NCI-H146 treated with DMSO at 0.1 percent for 48 hours (cell line): ENCODE data around the gene GTF2F2.
"Not testable (repeated sequence)": the region's sequence is repeated elsewhere in the genome, so short reads cannot be mapped to it uniquely, and the experiment has no call there.

Experiments used
- DNase-seq: peaks from one replicate; lab custom pipeline; 2025; ENCODE audit not compliant: unreplicated experiment; lab: John Stamatoyannopoulos, UW

The GTF2F2 gene

DNA sequence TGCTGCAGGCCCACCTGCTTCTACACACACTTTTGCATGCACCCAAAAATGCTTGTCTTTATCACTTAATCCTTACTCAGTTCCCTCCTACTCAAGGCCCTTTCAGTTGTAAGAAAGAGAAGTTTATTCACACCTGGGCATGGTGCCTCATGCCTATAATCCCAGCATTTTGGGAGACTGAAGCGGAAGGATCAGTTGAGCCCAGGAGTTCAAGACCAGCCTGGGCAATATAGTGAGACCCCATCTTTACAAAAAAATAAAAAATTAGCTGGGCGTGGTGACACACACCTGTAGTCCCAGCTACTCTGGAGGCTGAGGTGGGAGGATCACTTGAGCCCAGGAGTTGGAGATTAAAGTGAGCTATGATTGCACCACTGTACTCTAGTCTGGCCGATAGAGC, 178.2 kb downstream of the GTF2F2 start:
- DNase-seq: not testable (repeated sequence)

- DNase-seq: no peak
Observed at GRCh38 chr13:45299194-45299593, 178.9 kb downstream of the GTF2F2 start.

DNA sequence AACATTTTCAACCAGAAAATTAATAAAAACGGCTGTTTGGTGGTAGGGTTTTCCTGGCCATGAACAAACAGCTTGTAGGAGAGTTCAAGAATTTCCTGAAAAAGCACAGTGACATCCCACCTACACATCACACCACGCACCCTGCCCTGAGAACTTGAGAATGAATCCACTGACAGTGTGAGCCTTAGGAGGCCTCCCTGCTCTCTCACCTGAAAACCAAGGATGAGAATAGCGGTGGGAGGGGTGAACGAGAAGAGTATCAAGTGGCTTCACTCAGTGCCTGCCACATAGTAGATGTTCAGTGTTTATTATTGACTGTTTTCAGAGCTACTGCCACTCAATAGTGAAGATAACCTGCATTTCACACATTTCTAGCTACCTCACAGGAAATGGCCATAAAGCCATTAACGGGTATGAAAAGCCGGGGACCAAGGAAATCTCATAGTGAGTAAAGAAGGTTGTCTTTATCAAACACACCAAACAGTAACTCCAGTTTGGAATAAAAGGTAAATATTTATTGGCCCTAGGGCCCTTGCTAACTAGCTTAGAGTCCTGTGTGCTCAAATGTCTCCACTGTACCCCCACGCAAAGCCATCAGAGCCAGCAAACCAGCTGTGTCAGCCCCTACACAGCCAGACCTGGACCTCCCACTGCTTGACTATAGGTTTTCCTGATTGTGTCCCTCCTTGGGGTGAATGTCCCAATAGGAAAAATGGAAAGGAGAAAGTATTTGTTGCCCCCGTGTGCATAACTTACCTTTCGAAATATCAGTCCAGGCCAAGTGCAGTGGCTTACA, 180.1 kb downstream of the GTF2F2 start:
- no peak for DNase-seq

GRCh38 chr13:45301263-45301662, 181.0 kb downstream of the GTF2F2 start:
- no peak for DNase-seq

DNA sequence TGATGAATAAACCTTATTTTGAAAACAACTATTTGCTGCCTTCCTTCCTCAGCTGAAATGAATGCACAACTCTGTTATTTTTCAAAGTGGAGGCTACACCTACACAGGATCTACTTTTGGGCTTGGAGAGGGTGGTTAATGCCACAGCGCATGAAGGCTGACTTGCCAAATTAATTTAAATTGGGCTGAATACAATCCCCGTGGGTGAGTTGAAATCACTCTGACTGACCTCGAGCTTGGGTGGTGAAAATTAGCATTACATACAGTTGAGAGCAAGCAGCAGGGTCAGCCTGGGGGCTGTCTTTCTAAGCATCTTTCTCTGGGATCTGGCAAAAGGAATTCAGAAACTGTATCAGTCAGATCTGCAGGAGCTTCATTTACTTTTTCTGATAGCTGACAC, 182.2 kb downstream of the GTF2F2 start:
- DNase-seq: no peak

- DNase-seq: no peak
Observed at GRCh38 chr13:45303026-45303425, 182.7 kb downstream of the GTF2F2 start.

GRCh38 chr13:45303866-45304265, 183.6 kb downstream of the GTF2F2 start:
- DNase-seq: no peak

GRCh38 chr13:45305079-45305478, 184.8 kb downstream of the GTF2F2 start:
- DNase-seq: no peak

- no peak for DNase-seq
Observed at GRCh38 chr13:45306966-45307365, 186.7 kb downstream of the GTF2F2 start.

GRCh38 chr13:45310341-45311131, 190.2 kb downstream of the GTF2F2 start:
- peak; percentile 85 for DNase-seq

DNA sequence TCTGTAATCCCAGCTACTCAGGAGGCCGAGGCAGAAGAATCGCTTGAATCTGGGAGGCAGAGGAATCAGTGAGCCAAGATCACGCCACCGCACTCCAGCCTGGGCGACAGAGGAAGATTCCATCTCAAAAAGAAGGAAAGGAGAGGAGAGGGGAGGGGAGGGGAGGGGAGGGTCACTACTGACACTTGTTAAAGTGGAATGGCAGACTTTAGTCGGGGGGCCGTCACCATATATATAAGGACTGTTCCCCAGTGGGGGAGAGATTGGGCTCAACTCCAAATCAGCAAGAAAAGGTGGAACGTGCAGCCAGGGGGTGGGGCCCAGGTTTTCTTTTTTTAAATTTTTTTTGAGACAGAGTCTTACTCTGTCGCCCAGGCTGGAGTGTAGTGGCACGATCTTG, 194.5 kb downstream of the GTF2F2 start:
- DNase-seq: no peak

GRCh38 chr13:45315520-45316167, 195.3 kb downstream of the GTF2F2 start:
- DNase-seq: no peak

DNA sequence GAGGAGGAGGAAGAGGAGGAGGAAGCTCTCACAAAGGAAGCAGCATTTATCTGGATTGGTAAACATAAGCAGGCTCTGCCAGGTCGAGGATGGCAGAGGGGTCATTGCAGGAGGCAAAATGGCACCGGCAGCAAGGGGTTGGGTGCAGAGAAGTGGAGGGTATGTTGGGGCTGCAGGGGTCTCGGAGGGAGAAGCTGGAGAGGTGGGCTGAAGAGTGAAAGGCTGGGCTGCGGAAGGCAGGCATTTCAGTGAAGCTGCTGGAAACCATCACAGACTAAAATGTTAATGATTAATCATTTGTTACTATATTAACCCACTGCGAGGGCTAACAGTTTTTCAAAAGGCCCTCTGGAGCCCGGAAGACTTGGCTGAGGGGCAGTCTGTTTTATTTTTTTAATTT, 196.0 kb downstream of the GTF2F2 start:
- DNase-seq: no peak

DNA sequence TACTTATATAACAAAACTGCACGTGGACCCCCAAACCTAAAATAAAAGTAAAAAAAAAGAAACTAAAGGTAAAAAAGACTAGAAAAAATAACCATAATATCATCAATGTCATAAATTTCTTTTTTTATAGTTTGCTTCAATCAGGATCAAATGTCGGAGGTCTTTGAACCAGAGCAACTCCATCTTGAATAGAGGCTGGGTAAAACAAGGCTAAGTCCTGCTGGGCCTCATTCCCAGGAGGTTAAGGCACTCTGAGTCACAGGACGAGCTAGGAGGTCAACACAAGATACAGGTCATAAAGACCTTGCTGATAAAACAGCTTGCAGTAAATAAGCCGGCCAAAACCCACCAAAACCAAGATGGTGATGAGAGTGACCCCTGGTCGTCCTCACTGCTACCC, 196.7 kb downstream of the GTF2F2 start:
- DNase-seq: no peak

GRCh38 chr13:45320876-45321629, 200.7 kb downstream of the GTF2F2 start:
- no peak for DNase-seq

GRCh38 chr13:45325806-45326205, 205.5 kb downstream of the GTF2F2 start:
- DNase-seq: no peak

GRCh38 chr13:45327253-45327955, 207.1 kb downstream of the GTF2F2 start:
- no peak for DNase-seq

- no peak for DNase-seq
Observed at GRCh38 chr13:45328661-45329111, 208.4 kb downstream of the GTF2F2 start.

DNA sequence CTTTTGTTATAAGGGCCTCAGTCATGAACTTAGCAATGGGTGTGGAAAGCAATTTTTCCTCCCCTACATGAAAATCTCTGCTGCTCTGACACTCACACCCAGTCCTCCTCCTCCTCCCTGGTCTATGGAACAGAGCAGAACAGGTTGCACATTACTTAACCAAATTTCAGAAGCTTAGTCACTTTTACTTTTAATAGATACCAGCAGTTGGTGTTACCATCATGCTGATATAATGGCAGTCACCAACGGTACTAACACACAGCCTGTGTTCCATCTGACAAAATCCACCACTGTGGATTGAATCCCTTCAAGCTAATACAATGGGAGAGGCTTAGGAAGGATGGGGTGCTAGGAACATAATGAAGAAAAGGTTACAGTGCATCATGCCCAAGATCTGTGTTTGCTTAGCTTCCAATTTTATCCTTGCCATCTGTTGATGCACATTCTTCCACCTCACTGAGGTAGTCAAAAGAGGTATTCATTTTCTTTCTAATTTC, 210.9 kb downstream of the GTF2F2 start:
- DNase-seq: no peak

DNA sequence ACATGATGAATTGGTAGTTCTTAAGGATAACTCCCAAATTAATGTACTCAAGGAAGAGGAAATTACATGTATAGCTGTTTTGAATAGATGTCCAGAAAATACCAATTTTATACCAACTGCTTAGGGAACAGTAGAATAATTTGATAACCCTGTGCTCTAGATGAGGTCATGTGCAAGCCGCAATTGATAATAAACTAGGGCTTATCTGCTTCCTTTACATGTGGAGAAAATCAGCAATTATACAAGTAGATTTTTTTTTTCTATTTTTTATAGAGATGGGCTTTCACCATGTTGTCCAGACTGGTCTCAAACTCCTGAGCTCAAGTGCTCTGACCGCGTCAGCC, 211.4 kb downstream of the GTF2F2 start:
- no peak for DNase-seq
